Hematopoietic multipotent progenitor cell treated with erythropoietin and hydrocortisone succinate and interleukin-3 and kit ligand, for 15 days (in vitro differentiated cells): Measurements from ENCODE around the gene ANKRD44.

Experiments
- DNase-seq: peaks from one replicate; pipeline ENCODE4 v3.0.0-alpha.2; 2015; ENCODE audit warnings: low spot score

Gene ANKRD44

GRCh38 chr2:197176522-197176921 is 134.1 kb downstream of the ANKRD44 start:
- DNase-seq: no peak

DNA sequence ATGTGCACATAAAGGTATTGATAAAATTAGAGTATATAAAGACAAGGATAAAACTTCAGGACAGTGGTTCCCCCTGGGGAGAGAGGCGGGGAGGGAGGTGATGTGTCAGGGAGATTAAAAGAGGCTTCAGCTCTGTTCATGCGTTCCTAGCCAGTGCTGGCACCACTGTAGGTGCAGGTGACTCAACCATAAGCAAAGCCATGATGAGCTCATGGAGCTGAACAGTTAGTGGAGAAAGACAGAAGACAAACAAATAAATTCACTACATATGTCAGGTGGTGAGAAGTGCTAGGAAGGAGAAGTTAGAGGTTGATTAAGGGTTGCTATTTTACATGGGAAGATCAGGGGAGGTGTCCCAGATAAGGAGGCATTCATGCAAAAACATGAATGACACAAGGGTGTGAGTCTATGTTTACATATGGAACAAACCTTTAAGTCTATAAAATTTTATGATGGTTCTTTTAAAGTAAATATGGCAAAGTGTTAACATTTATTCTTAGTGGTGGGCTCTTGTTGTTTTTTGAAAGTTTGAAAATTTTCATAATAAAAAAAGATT is 136.0 kb downstream of the ANKRD44 start:
- no peak for DNase-seq

GRCh38 chr2:197171582-197171981 is 139.0 kb downstream of the ANKRD44 start:
- DNase-seq: no peak

- no peak for DNase-seq
These were observed 140.4 kb downstream of the ANKRD44 start for GRCh38 chr2:197170208-197170607.

DNA sequence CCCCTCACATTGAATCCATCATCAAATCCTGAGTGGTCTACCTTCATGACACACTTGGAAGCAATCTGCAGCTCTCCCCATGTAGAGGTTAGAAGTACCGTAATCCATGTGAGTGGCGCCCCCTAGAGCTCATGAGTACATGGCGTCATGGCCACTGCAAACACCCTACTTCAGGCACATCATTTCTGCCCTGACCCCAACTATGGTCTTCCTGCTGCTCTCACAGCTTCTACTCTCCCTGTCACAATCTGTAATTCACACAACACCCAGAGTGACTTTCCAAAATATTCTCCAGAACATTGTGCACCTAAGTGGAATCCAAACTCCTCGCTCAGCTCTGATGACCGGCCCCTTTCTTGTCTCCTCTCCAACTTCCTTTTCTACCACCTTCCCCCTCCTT is 141.9 kb downstream of the ANKRD44 start:
- peak; percentile 22 for DNase-seq

DNA sequence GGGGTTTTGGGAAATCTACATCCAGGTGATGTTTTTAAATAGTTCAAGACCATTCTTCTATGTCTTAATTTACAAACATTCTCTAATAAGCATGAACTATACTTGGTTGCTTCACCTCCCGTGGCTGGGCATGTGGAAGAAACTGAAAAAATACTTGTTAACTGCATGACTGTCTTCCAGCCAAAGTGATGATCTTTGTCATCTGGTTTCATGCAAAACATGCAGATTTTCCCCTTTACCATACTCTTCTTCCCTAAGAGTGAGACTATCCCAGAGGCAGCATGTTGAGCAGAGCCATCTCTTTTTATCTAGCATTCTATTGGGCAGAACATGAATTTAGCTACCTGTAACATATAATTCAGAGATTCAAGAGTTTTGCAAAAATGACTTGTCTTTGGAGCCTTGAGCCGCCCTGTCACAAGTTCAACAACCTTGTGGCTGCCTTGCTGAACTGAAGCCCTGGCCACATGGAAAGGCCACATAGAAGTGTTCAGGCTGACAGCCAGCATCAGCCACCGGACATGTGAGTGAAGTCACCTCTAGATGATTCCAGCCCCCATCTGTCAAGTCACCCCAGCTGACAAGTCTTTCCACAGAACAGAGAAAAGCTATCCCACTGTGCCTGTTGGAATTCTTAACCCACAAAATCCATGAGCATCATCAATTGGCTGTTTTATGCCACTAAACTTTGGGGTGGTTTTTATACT is 142.8 kb downstream of the ANKRD44 start:
- no peak for DNase-seq

DNA sequence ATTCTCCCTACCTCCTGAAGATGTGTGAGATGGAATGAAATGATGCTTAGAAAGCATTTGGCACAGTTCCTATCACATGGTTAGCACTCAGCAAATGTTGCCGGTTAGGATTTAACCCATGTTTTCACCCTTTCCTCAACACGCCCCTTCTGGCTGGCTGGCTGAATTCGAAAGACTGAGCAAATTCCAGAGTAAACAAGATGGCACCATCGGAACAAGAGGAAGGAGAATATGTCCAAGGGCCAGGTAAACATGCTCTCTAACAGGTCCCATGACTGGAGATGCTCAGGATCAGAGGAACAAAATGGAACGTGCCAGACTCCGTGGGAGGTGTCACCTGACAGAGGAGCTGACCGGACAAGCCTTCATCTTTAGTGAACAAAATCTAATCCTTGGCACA is 145.6 kb downstream of the ANKRD44 start:
- no peak for DNase-seq

DNA sequence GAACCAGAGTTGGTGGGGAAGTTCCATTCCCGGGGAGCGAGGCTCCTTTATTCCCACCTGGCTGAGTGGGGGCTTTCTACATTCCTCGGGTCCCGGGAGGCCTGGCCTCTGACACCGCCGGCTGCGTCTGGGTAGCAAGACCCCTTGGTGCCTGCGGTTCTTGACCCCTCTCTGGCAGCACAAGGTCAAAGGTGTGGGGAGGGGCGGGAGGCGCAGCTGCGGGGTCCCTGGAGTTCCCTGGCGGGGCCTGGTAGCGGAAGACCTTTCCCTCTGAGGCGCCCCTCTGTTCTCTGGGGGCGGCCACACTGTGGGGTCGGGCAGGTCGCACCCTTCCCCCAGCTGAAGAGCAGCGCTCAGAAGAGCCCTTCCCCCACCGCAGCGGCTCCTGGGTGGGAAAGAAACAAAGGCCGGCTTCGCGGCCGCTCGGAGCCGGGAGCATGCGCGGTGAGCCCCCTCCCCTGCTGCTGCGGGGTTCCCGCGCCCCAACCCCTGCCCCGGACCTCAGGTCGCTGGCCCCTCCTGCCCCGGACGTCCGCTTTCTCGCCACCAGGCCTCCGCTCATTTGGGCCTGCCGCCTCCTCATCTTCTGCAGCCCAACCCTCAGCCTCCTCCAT is 146.3 kb downstream of the ANKRD44 start:
- no peak for DNase-seq

- no peak for DNase-seq
These were observed 146.9 kb downstream of the ANKRD44 start for GRCh38 chr2:197163712-197164140.

DNA sequence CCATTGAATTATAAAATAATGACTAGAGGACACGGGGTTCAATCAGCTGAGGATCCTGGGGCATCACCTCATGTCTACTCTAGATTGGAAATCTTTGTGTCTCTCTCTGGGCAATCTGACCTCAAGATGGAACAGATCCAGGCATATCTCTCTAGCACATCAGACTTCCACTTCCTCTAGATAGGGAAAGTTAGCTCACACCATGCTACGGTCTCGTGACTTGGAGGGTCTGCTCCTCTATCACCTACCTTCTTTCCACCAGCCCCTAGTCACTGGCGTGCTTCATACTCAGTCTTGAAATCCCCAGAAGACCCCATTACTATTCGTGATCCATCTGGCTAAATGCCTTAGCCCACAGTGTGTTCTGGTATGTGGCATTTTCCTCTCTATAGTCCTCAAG is 148.8 kb downstream of the ANKRD44 start:
- DNase-seq: no peak

DNA sequence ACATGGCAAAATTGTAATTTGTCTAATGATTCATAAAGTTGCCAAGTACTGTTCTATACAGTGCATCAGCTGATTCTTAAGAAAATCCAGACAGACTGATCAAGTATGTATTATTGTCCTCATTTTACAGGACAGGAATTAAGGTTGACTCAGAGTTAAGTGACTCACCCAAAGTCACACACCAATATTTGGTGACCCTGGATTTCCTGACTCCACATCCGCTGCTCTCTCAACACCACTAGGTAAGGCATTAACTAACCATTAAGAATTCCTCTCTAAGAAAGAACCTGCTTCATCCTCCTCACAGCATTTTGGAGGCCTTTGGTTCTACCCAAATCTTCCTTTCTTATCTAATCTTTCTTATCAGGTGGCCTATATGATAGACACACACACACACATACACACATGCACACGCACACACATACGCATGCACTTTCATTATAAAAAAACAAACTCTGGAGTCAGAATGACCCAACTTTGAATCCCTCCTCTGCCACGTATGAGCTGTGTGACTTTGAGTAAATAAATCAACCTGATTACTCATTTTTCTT is 150.8 kb downstream of the ANKRD44 start:
- no peak for DNase-seq

- DNase-seq: no peak
These were observed 151.7 kb downstream of the ANKRD44 start for GRCh38 chr2:197158591-197159550.

GRCh38 chr2:197157879-197158537 is 152.6 kb downstream of the ANKRD44 start:
- DNase-seq: no peak

- no peak for DNase-seq
These were observed 153.8 kb downstream of the ANKRD44 start for GRCh38 chr2:197156771-197157170.

- no peak for DNase-seq
These were observed 157.9 kb downstream of the ANKRD44 start for GRCh38 chr2:197152451-197153228.

DNA sequence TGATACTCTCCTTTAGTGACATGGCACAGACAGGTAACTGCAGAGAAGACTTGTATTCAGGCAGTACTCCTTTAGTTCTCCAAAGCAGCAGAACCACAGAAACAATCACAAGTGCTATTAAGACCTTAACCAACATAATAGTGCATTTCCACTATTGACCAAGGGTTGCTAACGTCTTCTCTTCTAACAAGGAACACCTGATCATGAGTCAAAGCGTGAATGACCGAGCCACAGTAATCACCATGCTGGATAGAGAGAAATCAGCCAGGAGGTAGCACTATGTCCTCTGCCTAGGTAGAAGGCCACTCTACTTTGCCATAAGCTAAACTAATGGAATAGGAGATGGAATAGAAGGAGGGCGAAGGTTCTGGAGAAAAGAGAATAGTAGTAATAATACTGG is 161.0 kb downstream of the ANKRD44 start:
- DNase-seq: no peak

DNA sequence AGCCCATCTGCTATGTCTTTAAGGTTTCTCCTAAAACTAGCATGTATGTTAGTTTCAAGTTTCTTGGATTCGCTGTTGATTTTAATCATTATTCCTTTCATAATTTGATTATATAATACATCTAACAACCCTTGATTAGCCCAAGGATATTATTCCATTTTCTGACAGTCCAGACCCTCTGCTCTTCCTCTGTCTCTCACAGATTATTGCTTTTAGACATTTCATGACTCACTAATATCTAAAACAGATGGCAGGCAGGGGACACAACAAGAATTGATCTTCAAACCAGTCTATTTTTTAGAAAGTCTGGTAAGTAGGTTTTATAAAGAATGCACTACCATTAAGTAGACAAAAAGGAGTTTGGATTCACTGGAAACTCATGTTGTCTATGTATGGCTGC is 162.2 kb downstream of the ANKRD44 start:
- DNase-seq: no peak

GRCh38 chr2:197147942-197148341 is 162.6 kb downstream of the ANKRD44 start:
- DNase-seq: no peak

GRCh38 chr2:197146995-197147394 is 163.6 kb downstream of the ANKRD44 start:
- no peak for DNase-seq

DNA sequence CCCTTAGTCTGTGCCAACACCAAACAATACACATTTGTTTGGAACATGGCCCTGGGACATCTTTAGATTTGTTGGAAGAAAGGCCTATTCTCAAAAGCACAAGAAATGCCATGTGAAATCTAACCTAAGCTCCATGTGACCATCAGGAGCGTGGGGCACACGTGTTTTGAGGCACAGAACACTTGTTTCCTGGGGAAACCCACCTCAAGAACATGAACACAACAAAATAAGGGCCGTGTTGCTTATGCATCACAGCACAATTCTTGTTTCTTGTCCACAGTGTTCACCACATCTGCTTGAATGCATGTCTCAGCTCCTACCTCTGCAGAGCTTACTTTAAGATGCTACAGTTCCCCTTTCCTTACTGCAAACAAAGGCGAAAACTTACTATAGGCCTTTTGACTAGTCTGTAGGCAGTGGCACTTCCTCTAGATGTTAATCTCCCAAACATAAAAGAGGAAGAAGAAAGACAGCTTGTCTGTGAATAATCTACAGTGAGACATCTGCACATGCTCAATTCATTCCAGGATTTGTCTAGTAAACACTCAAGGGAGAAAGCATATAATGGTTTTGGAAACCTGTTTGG is 165.0 kb downstream of the ANKRD44 start:
- DNase-seq: no peak
